GM18907 (cell line): ENCODE measurements around the gene KCNJ14.

Source experiments
- ATAC-seq: cut with Tn5 transposase; IDR thresholded peaks from one replicate; pipeline ENCODE4 v1.9.1; 2021; ENCODE audit warnings: mild to moderate bottlenecking, moderate library complexity; ENCODE audit not compliant: unreplicated experiment

The KCNJ14 gene

GRCh38 chr19:48502350-48503018, 47.1 kb downstream of the KCNJ14 start:
- no peak for ATAC-seq

GRCh38 chr19:48506138-48506733, 50.9 kb downstream of the KCNJ14 start:
- ATAC-seq: no peak

GRCh38 chr19:48507911-48508439, 52.6 kb downstream of the KCNJ14 start:
- ATAC-seq: no peak

GRCh38 chr19:48508729-48509411, 53.5 kb downstream of the KCNJ14 start:
- ATAC-seq: no peak

GRCh38 chr19:48509467-48510194, 54.3 kb downstream of the KCNJ14 start:
- no peak for ATAC-seq

- ATAC-seq: no peak
Observed at GRCh38 chr19:48510421-48511268, 55.3 kb downstream of the KCNJ14 start.

GRCh38 chr19:48511321-48511731, 56.0 kb downstream of the KCNJ14 start:
- no peak for ATAC-seq

- no peak for ATAC-seq
Observed at GRCh38 chr19:48511800-48512503, 56.6 kb downstream of the KCNJ14 start, which contains the start of gene LMTK3. Gene LMTK3, minus strand, starts transcription at chr19:48511835. Its CDS starts 259 bp downstream, at chr19:48511576.

- no peak for ATAC-seq
Observed at GRCh38 chr19:48512504-48513288, 57.3 kb downstream of the KCNJ14 start.

GRCh38 chr19:48513289-48514122, 58.1 kb downstream of the KCNJ14 start:
- ATAC-seq: no peak

GRCh38 chr19:48514123-48514458, 58.7 kb downstream of the KCNJ14 start:
- no peak for ATAC-seq

- no peak for ATAC-seq
Observed at GRCh38 chr19:48516536-48516935, 61.2 kb downstream of the KCNJ14 start.
